Heart left ventricle (tissue), 13 donors: ENCODE measurements around the gene GRM8.

Source experiments
- POLR2A ChIP-seq, 2 donors: fragments of 450-650 bp; IDR thresholded peaks; one replicate each; pipeline ENCODE4 v1.6.1; 2017; ENCODE audit warnings: antibody characterized with exemption in 2 of 2, mild to moderate bottlenecking in 2 of 2, moderate library complexity in 2 of 2
- TF ChIP-seq, protein P1 (sequence below), 12 donors: fragments of 200-600 bp; sonication (generic) in 4 of 12; IDR thresholded peaks; one replicate each; pipeline versions ENCODE4 v1.5.0 to v1.8.0; 2018 to 2022; ENCODE audit warnings: antibody characterized with exemption in 12 of 12, mild to moderate bottlenecking in 5 of 12
- donor health status: ischemic (EF 13 %, LVEDD 7.1; RV severe dilation, severe dysfunction).
- donor health status: DM: no; HTN: yes; CAD: no.
- donor health status: DM: no; HTN: no; CAD: no.
- donor health status: ischemic (EF 25% LVEDD 6.9; RV normal size, moderate dysfunction).
- donor health status: ischemic (EF 25% LVEDD 5.7; RV mildly dilated, moderate dysfunction).
- donor health status: ischemic (EF 35%, LVEDD 5.7; RV mildly dilated, moderate dysfunction).
- donor health status: nonischemic (EF 11% LVEDD 7.7; RV severe dilation, severe dysfunction).
- donor health status: DM: yes; HTN: yes; CAD: no.
- donor health status: PGD.
- donor health status: ischemic (EF 29% LVEDD 5.4; RV normal size, mild dysfunction).
- donor health status: nonischemic (EF 23%, LVEDD 6.1; RV moderate dilation, normal function).

DNA sequence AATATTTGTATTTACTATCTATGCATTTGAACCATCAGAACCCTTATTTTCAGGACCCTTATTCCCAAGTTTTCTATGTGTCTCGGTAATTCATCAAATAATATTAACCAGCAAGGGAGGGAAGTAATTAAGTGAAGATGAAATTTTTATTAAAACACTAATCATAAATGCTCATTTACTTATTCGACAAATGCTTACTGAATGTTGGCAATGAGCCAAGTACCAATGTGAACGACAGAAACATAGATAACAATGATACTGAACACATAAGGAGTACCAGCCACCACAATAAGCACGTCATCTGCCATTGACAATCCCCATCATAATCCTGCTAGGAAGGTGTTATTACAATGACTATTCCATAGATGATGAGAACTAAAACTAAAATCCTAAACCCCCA lies 45.5 kb downstream of the GRM8 start:
- TF ChIP-seq, protein P1, sequence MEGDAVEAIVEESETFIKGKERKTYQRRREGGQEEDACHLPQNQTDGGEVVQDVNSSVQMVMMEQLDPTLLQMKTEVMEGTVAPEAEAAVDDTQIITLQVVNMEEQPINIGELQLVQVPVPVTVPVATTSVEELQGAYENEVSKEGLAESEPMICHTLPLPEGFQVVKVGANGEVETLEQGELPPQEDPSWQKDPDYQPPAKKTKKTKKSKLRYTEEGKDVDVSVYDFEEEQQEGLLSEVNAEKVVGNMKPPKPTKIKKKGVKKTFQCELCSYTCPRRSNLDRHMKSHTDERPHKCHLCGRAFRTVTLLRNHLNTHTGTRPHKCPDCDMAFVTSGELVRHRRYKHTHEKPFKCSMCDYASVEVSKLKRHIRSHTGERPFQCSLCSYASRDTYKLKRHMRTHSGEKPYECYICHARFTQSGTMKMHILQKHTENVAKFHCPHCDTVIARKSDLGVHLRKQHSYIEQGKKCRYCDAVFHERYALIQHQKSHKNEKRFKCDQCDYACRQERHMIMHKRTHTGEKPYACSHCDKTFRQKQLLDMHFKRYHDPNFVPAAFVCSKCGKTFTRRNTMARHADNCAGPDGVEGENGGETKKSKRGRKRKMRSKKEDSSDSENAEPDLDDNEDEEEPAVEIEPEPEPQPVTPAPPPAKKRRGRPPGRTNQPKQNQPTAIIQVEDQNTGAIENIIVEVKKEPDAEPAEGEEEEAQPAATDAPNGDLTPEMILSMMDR (IDR thresholded peaks at IDR 0.05): no peak
- TF ChIP-seq POLR2A (IDR thresholded peaks at IDR 0.05): no peak
